Measurements from ENCODE around the gene OIP5. TPM values are rescaled to one million over a fixed set of nuclear protein-coding genes. Genes with fewer than 3 reads are reported as not detected.
"Not testable (repeated sequence)": the region's sequence is repeated elsewhere in the genome, so short reads cannot be mapped to it uniquely, and the experiment has no call there.

Gene OIP5
- total RNA-seq, 1 donor from 2014 or later, result 2.4 TPM

GRCh38 chr15:41263891-41264351 lies 68.5 kb downstream of the OIP5 start:
- Mint-ChIP-seq H3K9me3 (ENCODE audit: unreplicated experiment) (no peaks in the 10 kb centered on the region), H3K4me1 (ENCODE audit: unreplicated experiment) (no peaks in the 10 kb centered on the region), H3K27ac (ENCODE audit: unreplicated experiment) (no peak overlapping the region), H3K4me3 (ENCODE audit: unreplicated experiment) (no peak overlapping the region), H3K36me3 (ENCODE audit: unreplicated experiment) (peaks cover 31% of the 10 kb centered on the region), H3K27me3 (ENCODE audit: unreplicated experiment) (no peaks in the 10 kb centered on the region)
- TF ChIP-seq CTCF (IDR thresholded peaks at IDR 0.05), result no peak
- DNase-seq (ENCODE audit: extremely low spot score, unreplicated experiment), result no peak

- DNase-seq (ENCODE audit: extremely low spot score, unreplicated experiment), result no peak
- TF ChIP-seq CTCF (IDR thresholded peaks at IDR 0.05), result no peak
- H3K4me1 Mint-ChIP-seq (ENCODE audit: unreplicated experiment), result no peaks in the 10 kb centered on the region
- H3K4me3 Mint-ChIP-seq (ENCODE audit: unreplicated experiment), result no peak overlapping the region
- H3K27me3 Mint-ChIP-seq (ENCODE audit: unreplicated experiment), result no peaks in the 10 kb centered on the region
- peaks cover 39% of the 10 kb centered on the region for H3K36me3 Mint-ChIP-seq (ENCODE audit: unreplicated experiment)
- H3K9me3 Mint-ChIP-seq (ENCODE audit: unreplicated experiment), result no peaks in the 10 kb centered on the region
- no peak overlapping the region for H3K27ac Mint-ChIP-seq (ENCODE audit: unreplicated experiment)
These were observed 69.8 kb downstream of the OIP5 start for GRCh38 chr15:41262571-41262970.

DNA sequence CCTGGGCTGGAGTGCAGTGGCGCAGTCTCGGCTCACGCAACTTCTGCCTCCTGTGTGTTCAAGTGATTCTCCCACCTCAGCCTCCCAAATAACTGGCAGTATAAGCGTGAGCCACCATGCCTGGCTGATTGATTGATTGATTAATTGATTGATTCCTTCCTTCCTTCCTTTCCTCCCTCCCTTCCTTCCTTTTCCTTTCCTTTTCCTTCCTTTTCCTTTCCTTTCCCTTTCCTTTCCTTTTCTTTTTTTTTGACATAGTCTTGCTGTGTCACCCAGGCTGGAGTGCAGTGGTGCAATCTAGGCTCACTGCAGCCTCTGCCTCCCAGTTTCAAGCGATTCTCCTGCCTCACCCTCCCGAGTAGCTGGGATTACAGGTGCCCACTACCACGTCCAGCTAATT lies 71.5 kb downstream of the OIP5 start:
- not testable (repeated sequence) for H3K27me3 Mint-ChIP-seq (ENCODE audit: unreplicated experiment); H3K9me3 Mint-ChIP-seq (ENCODE audit: unreplicated experiment); H3K27ac Mint-ChIP-seq (ENCODE audit: unreplicated experiment); H3K4me1 Mint-ChIP-seq (ENCODE audit: unreplicated experiment); DNase-seq (ENCODE audit: extremely low spot score, unreplicated experiment); H3K4me3 Mint-ChIP-seq (ENCODE audit: unreplicated experiment)
- peaks cover 33% of the 10 kb centered on the region for H3K36me3 Mint-ChIP-seq (ENCODE audit: unreplicated experiment)

DNA sequence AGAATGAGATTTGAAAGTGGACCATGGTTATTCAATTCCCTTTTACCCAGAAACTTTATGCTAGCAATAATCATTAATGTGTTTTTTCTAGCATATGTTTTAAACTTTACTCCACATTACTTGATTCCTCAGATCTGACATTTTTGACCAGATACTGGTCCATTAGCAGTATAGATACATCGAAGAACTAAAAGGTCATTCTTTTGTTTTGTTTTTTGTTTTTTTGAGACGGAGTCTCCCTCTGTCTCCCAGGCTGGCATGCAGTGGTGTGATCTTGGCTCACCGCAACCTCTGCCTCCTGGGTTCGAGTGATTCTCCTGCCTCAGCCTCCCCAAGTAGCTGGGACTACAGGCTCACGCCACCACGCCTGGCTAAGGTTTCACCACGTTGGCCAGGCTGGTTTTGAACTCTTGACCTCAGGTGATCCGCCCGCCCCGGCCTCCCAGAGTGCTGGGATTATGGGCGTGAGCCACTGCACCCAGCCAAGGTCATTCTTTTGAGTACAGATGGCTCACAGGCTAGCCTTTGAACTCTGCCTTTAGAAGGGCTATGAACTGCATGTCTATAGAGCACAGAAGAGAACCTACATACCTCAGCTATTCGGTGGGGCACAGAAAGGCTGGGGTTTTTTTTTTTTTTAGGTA lies 72.7 kb downstream of the OIP5 start:
- DNase-seq (ENCODE audit: extremely low spot score, unreplicated experiment), result no peak
- Mint-ChIP-seq H3K36me3 (ENCODE audit: unreplicated experiment) (peaks cover 31% of the 10 kb centered on the region), H3K4me1 (ENCODE audit: unreplicated experiment) (no peaks in the 10 kb centered on the region), H3K4me3 (ENCODE audit: unreplicated experiment) (no peak overlapping the region), H3K27me3 (ENCODE audit: unreplicated experiment) (no peaks in the 10 kb centered on the region), H3K9me3 (ENCODE audit: unreplicated experiment) (no peaks in the 10 kb centered on the region), H3K27ac (ENCODE audit: unreplicated experiment) (no peak overlapping the region)
- no peak for TF ChIP-seq CTCF (IDR thresholded peaks at IDR 0.05)

Other genes with a start within 250 kb of the OIP5 start
- 20.9 and 22.1 TPM in 2 replicates for gene INO80, start 216.3 kb downstream of the OIP5 start, total RNA-seq
- not detected in 2 replicates for gene EXD1, start 101.8 kb downstream of the OIP5 start, total RNA-seq
- 87.1 and 87.7 TPM in 2 replicates for gene CHP1, start 101.3 kb downstream of the OIP5 start, total RNA-seq
- 23.3 and 27.4 TPM in 2 replicates for gene NUSAP1, start 290 bp upstream of the OIP5 start, total RNA-seq
- gene NDUFAF1, start 69.9 kb upstream of the OIP5 start, total RNA-seq, result 17.4 and 20.9 TPM in 2 replicates
- 43.0 and 47.5 TPM in 2 replicates for gene RTF1, start 84.5 kb upstream of the OIP5 start, total RNA-seq
- gene ITPKA, start 161.3 kb upstream of the OIP5 start, total RNA-seq, result not detected in 2 replicates
- 0.50 and 0.91 TPM in 2 replicates for gene LTK, start 181.2 kb upstream of the OIP5 start, total RNA-seq
- 36.1 TPM in 2 replicates for gene RPAP1, start 211.7 kb upstream of the OIP5 start, total RNA-seq
- gene TYRO3, start 226.6 kb upstream of the OIP5 start, total RNA-seq, result 8.1 and 8.3 TPM in 2 replicates

Data from osteocyte (in vitro differentiated cells).